DMS 273 (cell line): ENCODE data around the gene LYPD5.

ENCODE experiments used
- DNase-seq: peaks from one replicate; lab custom pipeline; 2025; ENCODE audit not compliant: unreplicated experiment; lab: John Stamatoyannopoulos, UW

LYPD5 gene

GRCh38 chr19:43752287-43752875 is 49.9 kb downstream of the LYPD5 start:
- no peak for DNase-seq

DNA sequence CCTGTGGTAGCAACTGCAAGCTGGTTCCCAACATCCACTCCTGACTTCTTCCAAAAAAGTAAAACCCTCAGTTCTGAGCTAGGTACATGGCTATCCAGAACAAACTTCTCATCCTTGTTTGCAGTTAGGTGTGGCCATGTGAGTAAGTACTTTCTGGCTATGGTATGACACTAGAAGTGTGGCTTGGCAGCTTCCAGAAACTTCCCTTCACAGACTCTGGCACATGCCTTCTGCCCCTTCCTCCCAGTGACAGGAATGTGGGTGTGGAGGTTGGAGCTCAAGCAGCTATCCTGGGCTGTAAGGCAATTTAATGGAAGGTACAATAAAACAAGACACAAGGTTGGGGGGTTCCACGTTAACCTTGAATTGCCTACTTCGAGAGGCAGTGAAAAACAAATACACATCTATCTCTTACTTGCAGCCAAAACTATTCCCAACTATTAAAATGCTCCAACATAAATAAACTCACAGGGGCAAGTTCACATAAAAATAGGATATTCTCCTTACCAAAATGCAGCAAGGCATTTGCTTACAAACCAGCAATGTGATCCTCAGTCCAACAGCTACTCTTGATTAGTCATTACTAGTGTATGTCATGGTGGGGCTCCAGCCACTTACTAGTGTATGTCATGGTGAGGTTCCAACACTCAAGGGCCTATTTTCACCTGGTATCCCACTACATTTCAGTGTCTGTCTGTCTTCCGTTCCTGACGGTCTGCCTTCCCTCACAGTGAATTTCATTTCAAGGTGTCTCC is 50.6 kb downstream of the LYPD5 start:
- no peak for DNase-seq

GRCh38 chr19:43749898-43750297 is 52.3 kb downstream of the LYPD5 start:
- DNase-seq = no peak

- DNase-seq = no peak
These were observed 53.1 kb downstream of the LYPD5 start for GRCh38 chr19:43749152-43749551.

DNA sequence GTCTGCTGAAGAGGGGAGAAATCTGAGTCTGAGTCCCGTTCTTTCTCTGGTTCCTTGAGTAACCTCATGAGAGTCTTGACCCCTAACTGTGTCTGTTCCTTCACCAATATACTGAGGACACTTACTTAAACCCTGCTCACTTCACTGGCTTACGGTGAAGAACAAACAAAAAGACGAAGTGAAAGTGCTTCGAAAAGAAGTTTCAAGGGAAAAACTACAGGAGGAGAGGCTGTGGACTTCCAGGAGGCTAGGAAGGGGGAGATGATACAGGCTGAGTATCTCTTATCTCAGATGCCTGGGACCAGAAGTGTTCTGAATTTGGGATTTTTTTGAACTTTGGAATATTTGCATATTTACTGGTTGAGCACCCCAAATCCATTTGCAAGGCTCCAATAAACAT is 53.6 kb downstream of the LYPD5 start:
- DNase-seq = no peak

DNA sequence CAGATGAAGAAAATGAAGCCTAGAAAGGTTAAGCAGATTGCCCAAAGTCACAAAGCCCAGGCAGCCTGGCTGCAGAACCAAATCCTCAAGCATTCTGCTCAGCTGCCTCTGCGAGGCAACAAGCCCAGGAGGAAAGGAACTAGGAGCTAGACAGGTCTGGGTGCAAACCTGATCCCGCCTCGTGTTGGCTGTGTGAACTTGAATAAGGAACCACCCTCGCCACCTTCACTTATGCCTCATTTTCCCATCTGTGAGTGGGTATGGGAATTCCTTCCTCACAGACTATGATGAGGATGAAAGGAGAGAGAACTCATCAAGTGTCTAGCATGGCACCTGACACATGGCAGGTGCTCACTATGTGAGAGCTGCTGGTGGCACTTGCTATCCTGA is 54.0 kb downstream of the LYPD5 start:
- DNase-seq = no peak

DNA sequence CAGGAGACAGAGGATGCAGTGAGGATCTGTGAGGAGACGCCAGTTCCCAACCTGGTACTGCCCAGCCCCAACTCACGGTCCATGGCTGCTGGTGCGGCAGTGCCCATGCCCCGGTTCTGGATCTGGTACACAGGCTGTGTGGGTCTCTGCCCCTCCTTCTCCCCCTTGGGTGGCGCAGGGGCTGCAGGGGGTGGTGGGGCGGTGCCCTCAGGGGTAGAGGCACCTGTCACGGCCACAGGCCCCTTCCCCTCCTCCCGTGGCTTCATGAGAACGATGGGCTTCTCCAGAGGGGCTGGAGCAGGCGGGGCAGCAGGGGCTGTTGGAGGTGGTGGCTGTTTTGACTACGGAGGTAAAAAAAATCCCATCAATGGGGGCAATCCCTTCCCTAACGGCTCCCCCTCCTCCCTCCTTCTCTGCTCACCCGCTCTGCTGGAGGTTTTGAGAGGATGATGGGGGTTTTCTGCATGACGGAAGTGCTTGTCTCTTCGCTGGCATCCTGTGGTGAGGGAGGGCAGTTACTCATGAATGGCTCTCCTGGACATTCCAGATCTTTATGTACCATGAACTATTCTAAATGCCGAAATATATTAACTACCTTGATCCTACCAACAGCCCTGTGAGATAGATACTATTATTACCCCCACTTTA is 54.6 kb downstream of the LYPD5 start:
- DNase-seq = no peak
